PC-9 (cell line): ENCODE data around the gene PRRX2. TPM values are rescaled to one million over a fixed set of nuclear protein-coding genes. Genes with fewer than 3 reads are reported as not detected.

ENCODE experiments used
- BruUV-seq: library from RNA; stranded (reverse); fragments of 400-500 nt; replicated peaks from 2 replicates; lab custom pipeline; 2021; lab: Mats Ljungman, UMichigan
- CTCF ChIA-PET: fragments of 300-600 bp; sonication (Branson Sonifier 250); formaldehyde crosslinking; loops from one replicate; lab custom pipeline; 2022; ENCODE audit warnings: antibody characterized with exemption; lab: Charles Lee
- POLR2A ChIA-PET: fragments of 300-600 bp; sonication (Branson Sonifier 250); formaldehyde crosslinking; loops from one replicate; lab custom pipeline; 2022; ENCODE audit warnings: antibody characterized with exemption; ENCODE audit not compliant: unreplicated experiment; lab: Charles Lee
- DNase-seq, 2 experiments: peaks; one replicate each; pipeline versions ENCODE4 v3.0.0 to v3.0.0-alpha.2; 2015 to 2022; ENCODE audit warnings: mixed read lengths in 1 of 2
- H2AFZ ChIP-seq: fragments of 200-600 bp; sonication (generic); 2 replicates; pipeline ENCODE4 v1.8.1; 2017; ENCODE audit warnings: antibody characterized with exemption
- H3F3A ChIP-seq: fragments of 200-600 bp; sonication (generic); 2 replicates; pipeline ENCODE4 v1.8.1; 2017; ENCODE audit warnings: antibody characterized with exemption, mild to moderate bottlenecking, low read depth; ENCODE audit not compliant: insufficient read depth
- H3K27ac ChIP-seq: fragments of 200-600 bp; sonication (generic); 2 replicates; pipeline ENCODE4 v1.6.1; 2016; ENCODE audit warnings: mixed run types
- H3K27me3 ChIP-seq: fragments of 200-600 bp; sonication (generic); 2 replicates; pipeline ENCODE4 v1.6.1; 2016; ENCODE audit warnings: low read depth, mixed run types; ENCODE audit not compliant: insufficient read depth
- H3K36me3 ChIP-seq: fragments of 200-600 bp; sonication (generic); 2 replicates; pipeline ENCODE4 v1.6.1; 2016; ENCODE audit warnings: low read depth, mixed run types
- H3K4me1 ChIP-seq: fragments of 200-600 bp; sonication (generic); replicated peaks from 2 replicates; pipeline ENCODE4 v1.6.1; 2016; ENCODE audit warnings: mixed run types; ENCODE audit not compliant: insufficient read depth
- H3K4me2 ChIP-seq: fragments of 200-600 bp; sonication (generic); 2 replicates; pipeline ENCODE4 v1.6.1; 2017; ENCODE audit warnings: mixed run types
- H3K4me3 ChIP-seq: fragments of 200-600 bp; sonication (generic); 2 replicates; pipeline ENCODE4 v1.6.1; 2016; ENCODE audit warnings: mixed run types
- H3K79me2 ChIP-seq: fragments of 200-600 bp; sonication (generic); 2 replicates; pipeline ENCODE4 v1.6.1; 2017; ENCODE audit warnings: low read depth, mixed run types
- H3K9me2 ChIP-seq: fragments of 200-600 bp; sonication (generic); 2 replicates; pipeline ENCODE4 v1.8.1; 2017; ENCODE audit warnings: mild to moderate bottlenecking; ENCODE audit not compliant: insufficient read depth
- H3K9me3 ChIP-seq: fragments of 200-600 bp; sonication (generic); 2 replicates; pipeline ENCODE4 v1.8.1; 2016; ENCODE audit warnings: low read depth; ENCODE audit not compliant: insufficient read depth
- H4K20me1 ChIP-seq: fragments of 200-600 bp; sonication (generic); 2 replicates; pipeline ENCODE4 v1.8.1; 2017; ENCODE audit not compliant: insufficient read depth
- EZH2 ChIP-seq: fragments of 200-600 bp; sonication (generic); IDR thresholded peaks from 2 replicates; pipeline ENCODE4 v1.8.0; 2017; ENCODE audit warnings: antibody characterized with exemption, low read depth
- intact Hi-C: fragments of 100-400 bp; cut with micrococcal nuclease; formaldehyde crosslinking; loops from one replicate; pipeline ENCODE4 v1.10.0; 2022; ENCODE audit not compliant: unreplicated experiment
- total RNA-seq: library from RNA; stranded (reverse); gene quantifications from 2 replicates; pipeline ENCODE4 v1.2.3, GENCODE V29; 2021
- TF ChIP-seq, protein P1 (sequence below): fragments of 200-600 bp; sonication (generic); conservative IDR thresholded peaks from 2 replicates; pipeline ENCODE4 v1.6.1; 2017; ENCODE audit warnings: mixed run types, antibody characterized with exemption, mild to moderate bottlenecking, moderate library complexity

Gene PRRX2
- total RNA-seq, 1 experiment from 2014 or later: 0.98 TPM

DNA sequence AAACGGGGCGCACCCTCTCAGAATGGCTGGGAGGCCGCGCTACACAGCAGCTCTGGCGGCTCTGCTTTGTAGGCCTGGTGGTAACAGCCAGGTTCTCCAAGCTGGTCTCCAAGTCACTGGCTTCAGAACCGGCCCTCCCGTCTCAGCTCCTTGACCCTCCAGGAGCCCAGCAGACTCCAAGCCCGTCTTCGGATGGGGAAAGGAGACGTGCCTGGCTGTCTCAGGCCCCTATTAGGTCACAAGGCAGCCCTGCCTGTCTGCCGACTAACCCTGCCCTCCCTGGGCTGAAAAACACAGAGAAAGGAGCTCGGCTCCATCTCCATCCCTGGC lies 25.7 kb upstream of the PRRX2 start:
- H3K9me2 ChIP-seq: no peaks in the 10 kb centered on the region
- peaks cover 30% of the 10 kb centered on the region for H4K20me1 ChIP-seq
- H3K9me3 ChIP-seq: no peaks in the 10 kb centered on the region
- intact Hi-C loops: loop anchor here (5.0 kb wide), 2 partner anchors 458 to 1043 kb away; no protein-coding TSS in a partner anchor
- H2AFZ ChIP-seq: no peak overlapping the region
- peak overlapping the region; percentile 93; the same call in 1 of the 2 replicates for H3K4me2 ChIP-seq
- no peak overlapping the region for H3K27ac ChIP-seq
- H3K27me3 ChIP-seq: no peaks in the 10 kb centered on the region
- TF ChIP-seq, protein P1, sequence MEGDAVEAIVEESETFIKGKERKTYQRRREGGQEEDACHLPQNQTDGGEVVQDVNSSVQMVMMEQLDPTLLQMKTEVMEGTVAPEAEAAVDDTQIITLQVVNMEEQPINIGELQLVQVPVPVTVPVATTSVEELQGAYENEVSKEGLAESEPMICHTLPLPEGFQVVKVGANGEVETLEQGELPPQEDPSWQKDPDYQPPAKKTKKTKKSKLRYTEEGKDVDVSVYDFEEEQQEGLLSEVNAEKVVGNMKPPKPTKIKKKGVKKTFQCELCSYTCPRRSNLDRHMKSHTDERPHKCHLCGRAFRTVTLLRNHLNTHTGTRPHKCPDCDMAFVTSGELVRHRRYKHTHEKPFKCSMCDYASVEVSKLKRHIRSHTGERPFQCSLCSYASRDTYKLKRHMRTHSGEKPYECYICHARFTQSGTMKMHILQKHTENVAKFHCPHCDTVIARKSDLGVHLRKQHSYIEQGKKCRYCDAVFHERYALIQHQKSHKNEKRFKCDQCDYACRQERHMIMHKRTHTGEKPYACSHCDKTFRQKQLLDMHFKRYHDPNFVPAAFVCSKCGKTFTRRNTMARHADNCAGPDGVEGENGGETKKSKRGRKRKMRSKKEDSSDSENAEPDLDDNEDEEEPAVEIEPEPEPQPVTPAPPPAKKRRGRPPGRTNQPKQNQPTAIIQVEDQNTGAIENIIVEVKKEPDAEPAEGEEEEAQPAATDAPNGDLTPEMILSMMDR: no peak
- TF ChIP-seq EZH2: no peak
- peaks cover 26% of the 10 kb centered on the region for H3K79me2 ChIP-seq
- CTCF ChIA-PET: interaction anchor here (0.6 kb wide), 1 partner anchor 517 kb away, joined by 6 read pairs; no protein-coding TSS in a partner anchor
- peaks cover 8% of the 10 kb centered on the region for H3K4me1 ChIP-seq
- POLR2A ChIA-PET: no interaction called here
- peaks cover 38% of the 10 kb centered on the region for H3F3A ChIP-seq
- H3K36me3 ChIP-seq: no peaks in the 10 kb centered on the region
- no peak overlapping the region for H3K4me3 ChIP-seq
- no TSS peak for BruUV-seq
- no peak for DNase-seq

DNA sequence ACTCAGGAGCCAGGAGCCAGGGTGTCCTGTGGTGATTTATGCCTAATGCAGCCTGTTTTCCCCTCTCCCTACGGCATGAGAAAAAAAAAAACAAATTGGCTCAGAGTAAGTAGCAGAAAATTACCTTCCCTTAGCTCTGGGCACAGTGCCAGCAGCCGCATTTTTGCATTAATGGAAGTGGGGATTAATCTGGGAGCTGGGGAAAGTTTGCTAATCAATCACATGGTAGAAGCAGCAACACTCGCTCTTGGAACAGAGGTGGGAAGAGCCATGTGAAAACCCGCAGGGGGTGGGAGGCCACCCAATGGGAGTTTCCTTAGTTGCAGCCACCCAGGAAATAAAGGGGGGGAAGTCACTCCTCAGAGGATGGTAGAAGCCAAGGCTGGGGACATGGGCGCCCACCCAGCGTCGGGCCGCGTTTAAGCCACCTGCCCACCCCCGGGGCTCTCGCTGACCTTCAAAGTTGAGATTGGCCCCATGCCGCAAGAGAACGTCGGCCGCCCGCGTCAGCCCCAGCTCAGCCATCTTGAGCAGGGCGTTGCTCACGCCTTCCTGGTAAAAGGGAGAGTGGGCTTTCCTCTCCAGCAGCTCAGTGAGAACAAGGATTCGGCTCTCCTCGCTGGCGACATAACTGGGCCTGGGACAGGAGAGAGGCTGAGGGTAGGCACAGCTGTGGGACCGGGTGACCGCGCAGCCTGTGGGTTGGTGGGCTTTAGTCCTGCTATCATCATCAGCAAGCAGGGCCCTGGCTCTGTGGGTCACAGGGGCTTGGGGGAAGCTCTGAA lies 25.2 kb upstream of the PRRX2 start:
- CTCF ChIA-PET: interaction anchor here (0.6 kb wide), 1 partner anchor 518 kb away, joined by 6 read pairs; no protein-coding TSS in a partner anchor
- no TSS peak for BruUV-seq
- DNase-seq: no peak

More for the DNA sequence above, 25.2 kb upstream of the PRRX2 start:
- Histone ChIP-seq H3K9me3 (no peaks in the 10 kb centered on the region), H3K36me3 (no peaks in the 10 kb centered on the region), H4K20me1 (peaks cover 28% of the 10 kb centered on the region), H2AFZ (no peak overlapping the region), H3K4me2 (peak overlapping the region; percentile 93), H3K27me3 (no peaks in the 10 kb centered on the region), H3K4me3 (peak overlapping the region; percentile 96; the same call in 1 of the 2 replicates), H3K27ac (no peak overlapping the region), H3F3A (peaks cover 35% of the 10 kb centered on the region), H3K9me2 (no peaks in the 10 kb centered on the region), H3K4me1 (peaks cover 8% of the 10 kb centered on the region), H3K79me2 (peaks cover 26% of the 10 kb centered on the region)
- intact Hi-C loops: loop anchor here (5.0 kb wide), 2 partner anchors 457 to 1042 kb away; no protein-coding TSS in a partner anchor
- TF ChIP-seq EZH2: no peak
- TF ChIP-seq, protein P1: no peak
- POLR2A ChIA-PET: no interaction called here
